HUES48 (cell line): ENCODE results near the gene RAET1E.
"Not testable (repeated sequence)": the region's sequence is repeated elsewhere in the genome, so short reads cannot be mapped to it uniquely, and the experiment has no call there.

ENCODE experiments used
- H3K27ac ChIP-seq: one replicate; pipeline ENCODE4 v1.7.0; 2013; ENCODE audit warnings: low read depth, low read length, inconsistent platforms
- H3K27me3 ChIP-seq: 2 replicates; pipeline ENCODE4 v1.6.1; 2013; ENCODE audit warnings: mild to moderate bottlenecking, low read length; ENCODE audit not compliant: control insufficient read depth, insufficient read depth
- H3K36me3 ChIP-seq: 2 replicates; pipeline ENCODE4 v1.6.1; 2013; ENCODE audit warnings: low read length; ENCODE audit not compliant: control insufficient read depth, insufficient read depth
- H3K4me1 ChIP-seq: 2 replicates; pipeline ENCODE4 v1.6.1; 2013; ENCODE audit warnings: mild to moderate bottlenecking, low read length; ENCODE audit not compliant: control insufficient read depth, insufficient read depth
- H3K4me3 ChIP-seq: 2 replicates; pipeline ENCODE4 v1.5.1; 2013; ENCODE audit warnings: mild to moderate bottlenecking, low read depth, low read length
- H3K9ac ChIP-seq: 2 replicates; pipeline ENCODE4 v1.6.1; 2013; ENCODE audit warnings: mild to moderate bottlenecking, low read depth, low read length, moderate library complexity
- H3K9me3 ChIP-seq: 2 replicates; pipeline ENCODE4 v1.6.1; 2013; ENCODE audit warnings: low read length; ENCODE audit not compliant: control insufficient read depth, insufficient read depth

RAET1E gene

DNA sequence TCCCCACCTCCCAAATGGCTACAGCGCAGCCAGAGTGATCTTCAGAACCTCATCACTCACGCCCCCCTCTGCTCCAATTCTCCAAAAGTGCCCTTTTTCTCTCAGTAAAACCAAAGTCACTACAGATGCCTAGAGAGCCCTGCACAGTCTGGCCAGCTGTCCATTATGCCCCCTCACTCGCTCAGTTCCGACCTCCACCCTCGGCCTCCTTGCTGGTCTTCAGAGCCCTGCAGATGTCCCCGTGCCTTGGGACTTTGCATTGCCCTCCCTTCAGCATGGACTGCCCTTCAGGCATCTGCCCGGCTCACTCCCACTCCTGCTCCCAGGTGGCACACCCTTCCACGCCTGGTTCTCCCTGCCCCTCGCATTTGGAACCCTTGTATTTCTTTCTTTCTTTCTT, 1.1 kb upstream of the RAET1E start:
- H3K4me3 ChIP-seq: no peak overlapping the region
- H3K4me1 ChIP-seq: no peaks in the 10 kb centered on the region
- H3K9me3 ChIP-seq: no peaks in the 10 kb centered on the region
- no peaks in the 10 kb centered on the region for H3K36me3 ChIP-seq
- no peaks in the 10 kb centered on the region for H3K27me3 ChIP-seq
- H3K27ac ChIP-seq: no peak overlapping the region
- no peak overlapping the region for H3K9ac ChIP-seq

DNA sequence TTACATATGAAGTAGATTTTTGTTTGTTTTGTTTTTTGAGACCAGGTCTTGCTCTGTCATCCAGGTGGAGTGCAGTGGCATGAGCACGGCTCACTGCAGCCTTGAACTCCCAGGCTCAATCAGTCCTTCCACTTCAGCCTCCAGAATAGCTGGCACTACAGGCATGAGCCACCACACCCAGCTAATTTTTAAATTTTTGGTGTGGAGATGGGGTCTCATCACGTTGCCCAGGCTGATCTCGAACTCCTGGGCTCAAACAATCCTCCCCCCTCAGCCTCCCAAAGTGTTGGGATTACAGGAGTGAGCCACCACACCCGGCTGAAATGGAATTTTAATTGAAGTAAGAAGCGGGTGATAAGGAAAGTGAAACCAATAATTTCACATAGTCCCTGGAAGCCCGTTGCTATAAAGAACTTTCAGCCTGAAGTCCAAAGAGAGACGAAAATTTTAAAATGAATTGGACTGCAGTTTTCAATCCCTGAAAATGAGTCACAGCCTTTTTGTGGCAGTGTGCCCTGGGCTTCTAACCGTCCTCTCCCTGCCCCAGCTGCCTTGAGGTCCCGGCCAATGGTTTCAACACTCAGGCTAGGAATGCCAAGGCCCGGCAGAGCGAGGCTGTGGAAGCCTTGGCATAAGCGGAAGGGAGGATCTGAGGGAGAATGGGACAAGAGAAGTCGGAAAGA, 757 bp downstream of the RAET1E start:
- H3K27me3 ChIP-seq: no peaks in the 10 kb centered on the region
- no peak overlapping the region for H3K9ac ChIP-seq
- H3K9me3 ChIP-seq: no peaks in the 10 kb centered on the region
- H3K4me1 ChIP-seq: no peaks in the 10 kb centered on the region
- H3K27ac ChIP-seq: no peak overlapping the region
- no peaks in the 10 kb centered on the region for H3K36me3 ChIP-seq
- H3K4me3 ChIP-seq: no peak overlapping the region

DNA sequence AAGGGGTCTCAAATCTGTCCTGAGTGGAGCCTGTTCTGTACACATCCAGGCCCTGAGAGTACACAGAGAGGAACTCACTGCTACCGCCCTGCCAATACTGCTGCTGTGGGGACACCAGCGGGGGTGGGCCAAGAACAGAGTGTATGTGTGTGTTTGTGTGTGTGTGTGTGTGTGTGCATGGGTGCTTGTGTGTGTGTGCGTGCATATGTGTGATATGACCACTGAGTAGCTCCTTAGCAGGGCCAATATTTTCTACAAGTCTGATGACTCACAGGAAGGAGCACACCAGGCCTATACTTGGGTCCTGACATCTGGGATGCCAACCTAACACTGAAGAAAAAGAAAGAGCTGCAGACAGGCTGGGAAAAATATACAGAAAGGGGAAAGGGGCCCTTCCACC, 1.4 kb downstream of the RAET1E start:
- no peaks in the 10 kb centered on the region for H3K36me3 ChIP-seq
- H3K27me3 ChIP-seq: no peaks in the 10 kb centered on the region
- no peak overlapping the region for H3K27ac ChIP-seq
- no peaks in the 10 kb centered on the region for H3K9me3 ChIP-seq
- H3K9ac ChIP-seq: no peak overlapping the region
- no peaks in the 10 kb centered on the region for H3K4me1 ChIP-seq
- H3K4me3 ChIP-seq: no peak overlapping the region

DNA sequence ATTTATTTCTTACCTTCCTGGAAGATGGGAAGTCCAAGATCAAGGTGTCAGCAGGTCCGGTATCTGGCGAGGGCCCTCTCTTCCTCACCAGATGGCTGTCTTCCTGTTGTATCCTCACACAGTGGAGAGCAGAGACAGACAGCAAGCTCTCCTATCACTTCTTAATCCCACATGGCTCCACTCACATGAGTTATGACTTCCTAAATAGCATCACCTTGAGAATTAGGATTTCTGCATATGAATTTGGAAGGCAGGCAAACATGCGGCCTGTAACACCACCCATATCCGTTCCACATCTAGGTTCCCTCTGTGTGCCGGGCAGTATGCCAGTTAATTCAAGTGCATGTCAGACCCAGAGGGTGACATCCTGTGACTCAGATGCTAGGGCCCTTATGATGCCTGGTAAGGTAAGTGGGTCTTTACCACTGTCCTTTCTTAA, 2.1 kb downstream of the RAET1E start:
- no peak overlapping the region for H3K27ac ChIP-seq
- no peaks in the 10 kb centered on the region for H3K36me3 ChIP-seq
- H3K9me3 ChIP-seq: no peaks in the 10 kb centered on the region
- H3K4me1 ChIP-seq: no peaks in the 10 kb centered on the region
- H3K9ac ChIP-seq: no peak overlapping the region
- H3K4me3 ChIP-seq: no peak overlapping the region
- no peaks in the 10 kb centered on the region for H3K27me3 ChIP-seq

DNA sequence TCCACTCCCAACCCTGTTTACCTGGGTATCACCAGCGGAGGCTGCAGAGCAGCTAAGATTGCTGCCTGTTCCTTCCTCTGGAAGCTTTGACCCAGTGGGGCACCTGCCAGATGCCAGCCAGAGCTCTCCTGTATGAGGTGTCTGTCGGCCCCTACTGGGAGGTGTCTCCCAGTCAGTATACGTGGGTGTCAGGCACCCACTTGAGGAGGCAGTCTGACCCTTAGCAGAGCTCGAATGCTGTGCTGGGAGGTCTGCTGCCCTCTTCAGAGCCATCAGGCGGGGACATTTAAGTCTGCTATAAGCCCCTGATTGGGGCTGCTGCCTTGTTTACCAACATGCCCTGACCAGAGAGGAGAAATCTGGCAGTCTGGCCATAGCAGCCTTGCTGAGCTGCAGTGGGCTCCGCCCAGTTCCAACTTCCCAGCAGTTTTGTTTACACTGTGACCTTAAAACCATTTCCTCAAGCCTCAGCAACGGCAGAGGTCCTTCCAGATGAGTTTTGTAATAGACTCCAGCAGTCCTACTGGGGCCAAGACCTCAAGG, 2.8 kb downstream of the RAET1E start:
- Histone ChIP-seq H3K27ac (no peak overlapping the region), H3K4me3 (no peak overlapping the region), H3K27me3 (no peaks in the 10 kb centered on the region)

DNA sequence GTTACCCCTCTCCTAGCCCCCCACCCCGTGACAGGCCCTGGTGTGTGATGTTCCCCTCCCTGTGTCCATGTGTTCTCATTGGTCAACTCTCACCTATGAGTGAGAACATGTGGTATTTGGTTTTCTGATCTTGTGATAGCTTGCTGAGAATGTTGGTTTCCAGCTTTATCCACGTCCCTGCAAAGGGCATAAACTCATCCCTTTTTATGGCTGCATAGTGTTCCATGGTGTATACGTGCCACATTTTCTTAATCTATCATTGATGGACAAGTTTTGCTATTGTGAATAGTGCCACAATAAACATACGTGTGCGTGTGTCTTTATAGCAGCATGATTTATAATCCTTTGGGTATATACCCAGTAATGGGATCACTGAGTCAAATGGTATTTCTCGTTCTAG, 6.0 kb downstream of the RAET1E start:
- not testable (repeated sequence) for H3K9me3 ChIP-seq, H3K27ac ChIP-seq, H3K4me3 ChIP-seq, H3K36me3 ChIP-seq, H3K27me3 ChIP-seq, H3K9ac ChIP-seq, H3K4me1 ChIP-seq

More for the DNA sequence above, 2.8 kb downstream of the RAET1E start:
- H3K4me1 ChIP-seq: no peaks in the 10 kb centered on the region
- no peak overlapping the region for H3K9ac ChIP-seq
- H3K36me3 ChIP-seq: no peaks in the 10 kb centered on the region
- H3K9me3 ChIP-seq: no peaks in the 10 kb centered on the region

DNA sequence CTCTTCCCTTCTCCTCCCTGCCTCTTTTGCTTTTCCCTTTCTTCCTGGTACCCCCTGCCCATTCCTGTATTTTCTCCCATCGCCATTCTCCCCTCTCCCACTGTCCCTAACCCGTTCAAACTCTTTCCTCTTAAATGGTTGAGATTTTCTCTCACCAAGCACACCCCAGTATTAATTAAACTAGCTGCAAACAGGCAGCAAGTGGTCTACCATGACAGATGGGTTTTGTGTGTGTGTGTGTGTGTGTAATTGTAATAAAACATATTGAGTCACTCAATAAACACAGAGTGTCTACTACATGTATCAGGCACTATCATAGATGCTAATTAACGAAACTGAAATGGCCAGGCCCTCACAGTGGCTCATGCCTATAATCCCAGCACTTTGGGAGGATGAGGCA, 6.7 kb downstream of the RAET1E start:
- Histone ChIP-seq H3K9me3 (no peaks in the 10 kb centered on the region), H3K4me1 (no peaks in the 10 kb centered on the region), H3K9ac (no peak overlapping the region), H3K27me3 (no peaks in the 10 kb centered on the region), H3K4me3 (no peak overlapping the region), H3K36me3 (no peaks in the 10 kb centered on the region), H3K27ac (no peak overlapping the region)

DNA sequence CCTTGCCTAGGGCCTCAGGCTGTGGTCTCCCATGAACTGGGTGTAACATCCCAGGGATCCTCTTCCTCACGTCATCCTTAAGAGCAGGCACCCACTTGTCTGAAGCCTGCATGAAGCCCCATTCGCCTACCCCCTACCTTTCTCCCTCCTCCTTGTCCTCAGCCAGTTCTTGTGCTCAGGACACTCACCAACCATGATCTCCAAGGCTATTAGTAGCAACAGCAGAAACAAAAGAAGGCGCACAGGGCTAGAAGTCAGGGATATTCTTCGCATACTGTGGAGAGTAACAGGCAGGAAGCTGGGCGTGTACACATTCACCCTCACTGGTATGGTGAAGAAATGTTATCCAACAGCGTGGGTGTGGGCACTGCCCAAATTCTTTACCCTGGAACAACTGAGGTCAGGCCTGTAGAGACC, 7.3 kb downstream of the RAET1E start:
- no peak overlapping the region for H3K4me3 ChIP-seq
- H3K9me3 ChIP-seq: no peaks in the 10 kb centered on the region
- no peaks in the 10 kb centered on the region for H3K36me3 ChIP-seq
- no peaks in the 10 kb centered on the region for H3K27me3 ChIP-seq
- no peak overlapping the region for H3K9ac ChIP-seq
- H3K4me1 ChIP-seq: no peaks in the 10 kb centered on the region
- H3K27ac ChIP-seq: no peak overlapping the region

DNA sequence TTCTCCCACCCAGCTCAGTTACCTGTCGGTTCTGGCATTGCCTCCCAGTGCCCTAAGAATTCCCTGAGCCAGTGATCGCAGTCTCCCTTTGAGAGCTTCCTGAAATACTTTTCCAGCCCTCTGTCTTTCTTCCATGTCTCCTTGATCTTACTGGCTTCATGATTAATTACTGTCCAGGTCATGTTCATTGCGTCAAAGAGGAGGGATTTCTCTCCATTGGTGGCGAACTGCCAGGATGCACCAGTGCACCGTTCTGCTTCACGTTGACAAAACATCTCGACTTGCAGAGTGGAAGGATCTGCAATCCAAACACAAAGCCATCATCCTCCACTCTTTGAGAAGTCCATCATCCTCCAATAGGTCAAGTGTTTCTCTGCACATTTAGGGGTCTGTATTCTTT, 8.6 kb downstream of the RAET1E start:
- H3K4me3 ChIP-seq: no peak overlapping the region
- H3K9ac ChIP-seq: no peak overlapping the region
- no peaks in the 10 kb centered on the region for H3K27me3 ChIP-seq
- H3K9me3 ChIP-seq: no peaks in the 10 kb centered on the region
- H3K36me3 ChIP-seq: no peaks in the 10 kb centered on the region
- no peak overlapping the region for H3K27ac ChIP-seq
- no peaks in the 10 kb centered on the region for H3K4me1 ChIP-seq

DNA sequence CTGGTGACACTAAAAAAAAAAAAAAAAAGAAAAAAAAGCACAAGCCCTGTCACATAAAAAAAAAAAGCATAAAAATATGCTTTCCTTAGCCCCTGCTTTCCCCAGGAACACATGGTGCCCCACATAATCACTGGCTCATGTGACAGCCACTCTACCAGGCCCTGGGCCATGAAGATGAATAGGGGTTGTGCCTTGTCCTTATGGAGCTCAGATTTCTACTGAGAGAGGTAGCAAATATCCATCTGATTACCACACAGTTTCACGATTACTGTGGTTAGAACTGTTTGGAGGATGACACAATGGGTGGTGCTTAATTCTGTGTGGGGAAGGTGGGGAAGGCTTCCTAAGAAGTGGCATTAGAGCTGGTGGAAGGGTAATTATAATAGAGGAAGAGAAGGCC, 9.3 kb downstream of the RAET1E start:
- Histone ChIP-seq H3K4me1 (peaks cover 4% of the 10 kb centered on the region; the same call in 1 of the 2 replicates), H3K27ac (no peak overlapping the region), H3K27me3 (peaks cover 4% of the 10 kb centered on the region), H3K9ac (no peak overlapping the region), H3K36me3 (no peaks in the 10 kb centered on the region), H3K4me3 (no peak overlapping the region), H3K9me3 (no peaks in the 10 kb centered on the region)

DNA sequence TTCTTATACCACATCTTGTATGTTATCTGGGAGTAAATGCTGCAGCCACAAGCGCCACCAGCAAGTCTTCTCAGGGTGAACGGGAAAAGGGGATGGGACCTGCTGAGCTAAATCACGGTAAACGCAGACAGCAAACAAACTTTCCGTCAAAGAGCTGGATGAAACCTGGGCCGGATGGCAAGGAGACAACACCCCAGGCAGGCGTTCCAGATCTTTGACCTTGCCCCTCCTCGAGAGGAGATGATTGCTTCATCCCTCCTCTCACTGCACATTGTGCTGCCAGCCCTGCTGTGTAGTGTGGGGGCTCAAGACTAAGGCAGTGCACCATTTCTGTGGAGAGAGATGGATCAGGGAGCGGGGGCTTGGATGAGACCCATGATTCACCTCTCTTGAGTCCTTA, 9.8 kb downstream of the RAET1E start:
- Histone ChIP-seq H3K36me3 (no peaks in the 10 kb centered on the region), H3K27ac (no peak overlapping the region), H3K9me3 (no peaks in the 10 kb centered on the region), H3K4me1 (peaks cover 4% of the 10 kb centered on the region; the same call in 1 of the 2 replicates), H3K4me3 (no peak overlapping the region), H3K27me3 (peaks cover 5% of the 10 kb centered on the region), H3K9ac (no peak overlapping the region)
